Prostate gland (tissue), 2 donors: ENCODE results near the gene CLDN5. TPM values are rescaled to one million over a fixed set of nuclear protein-coding genes. Genes with fewer than 3 reads are reported as not detected.

Experiments
- DNase-seq: peaks from one replicate; pipeline ENCODE4 v3.0.0-alpha.2; 2019; ENCODE audit warnings: low spot score
- H3K27ac ChIP-seq, 2 donors: fragments of 200-600 bp; sonication (generic); 2 replicates each; pipeline ENCODE4 v1.5.1; 2017 to 2019
- H3K27me3 ChIP-seq: fragments of 200-600 bp; sonication (generic); replicated peaks from 2 replicates; pipeline ENCODE4 v1.5.1; 2019; ENCODE audit not compliant: insufficient read depth
- H3K36me3 ChIP-seq, 2 donors: fragments of 200-600 bp; sonication (generic); 1 replicate in 1 of 2; 2 replicates in 1 of 2; pipeline versions ENCODE4 v1.5.1 to v1.8.1; 2017 to 2019
- H3K4me1 ChIP-seq: fragments of 200-600 bp; sonication (generic); replicated peaks from 2 replicates; pipeline ENCODE4 v1.5.1; 2019
- H3K4me3 ChIP-seq, 2 donors: fragments of 200-600 bp; sonication (generic); 2 replicates each; pipeline ENCODE4 v1.5.1; 2017 to 2019
- H3K9me3 ChIP-seq: fragments of 200-600 bp; sonication (generic); 2 replicates; pipeline ENCODE4 v1.5.1; 2017
- POLR2A ChIP-seq: fragments of 450-650 bp; IDR thresholded peaks from one replicate; pipeline ENCODE4 v1.6.1; 2016; ENCODE audit warnings: antibody characterized with exemption, mild to moderate bottlenecking
- POLR2AphosphoS5 ChIP-seq: sonication (generic); formaldehyde crosslinking; IDR thresholded peaks from one replicate; pipeline ENCODE4 v1.6.1; 2017; ENCODE audit warnings: antibody characterized with exemption
- WGBS: methylation state at CpG from one replicate; pipeline ENCODE4 v1.1.5; 2018; 5-methylcytosine and 5-hydroxymethylcytosine counted together
- intact Hi-C: fragments of 100-400 bp; cut with DNase I; formaldehyde crosslinking; loops from one replicate; pipeline ENCODE4 v1.14.2; 2022
- total RNA-seq, 2 donors: library from RNA; depleted of rRNA; stranded (reverse); fragments of >200 nt; gene quantifications; one replicate each; pipeline ENCODE4 v1.1.0, GENCODE V29; 2016
- TF ChIP-seq, protein P1 (sequence below), 4 experiments: fragments of 200-600 bp in 2 of 4; fragments of 450-650 bp in 2 of 4; sonication (generic) in 2 of 4; IDR thresholded peaks; 1 replicate in 3 of 4; 2 replicates in 1 of 4; pipeline ENCODE4 v1.5.1; 2016 to 2019; ENCODE audit warnings: antibody characterized with exemption in 4 of 4, mild to moderate bottlenecking in 2 of 4, moderate library complexity in 2 of 4

CLDN5 gene
- total RNA-seq, 2 donors from 2014 or later, result 31.9 to 46.9 TPM

DNA sequence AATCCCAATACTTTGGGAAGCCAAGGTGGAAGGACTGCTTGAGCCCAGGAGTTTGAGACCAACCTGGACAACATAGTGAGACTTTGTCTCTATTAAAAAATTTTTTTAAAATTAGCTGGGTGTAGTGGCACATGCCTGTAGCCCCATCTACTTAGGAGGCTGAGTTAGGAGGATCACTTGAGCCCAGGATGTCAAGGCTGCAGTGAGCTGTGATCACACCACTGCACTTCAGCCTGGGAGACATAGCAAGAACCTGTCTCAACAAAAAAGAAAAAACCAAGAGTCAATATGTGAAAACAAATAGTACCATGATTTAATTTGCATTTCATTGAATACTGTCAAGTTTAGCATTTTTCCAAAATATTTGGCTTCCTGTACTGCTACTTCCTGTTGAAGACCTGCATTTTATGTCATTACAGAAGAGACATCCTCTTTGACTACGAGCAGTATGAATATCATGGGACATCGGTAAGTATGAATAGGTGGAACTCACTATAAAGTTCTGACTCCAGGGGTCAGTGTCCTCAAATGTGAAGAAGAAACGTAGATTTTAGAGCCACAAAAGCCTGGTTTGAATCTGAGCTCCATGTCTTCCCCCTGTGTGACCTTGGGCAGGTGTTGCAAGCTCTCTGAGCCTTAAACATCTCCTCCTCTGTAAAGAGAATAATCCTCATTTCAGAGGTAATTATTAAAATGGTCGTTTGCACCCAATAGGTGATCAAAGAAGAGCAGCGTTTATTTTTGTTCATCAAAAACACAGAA lies 28.5 kb downstream of the CLDN5 start:
- TF ChIP-seq, protein P1, sequence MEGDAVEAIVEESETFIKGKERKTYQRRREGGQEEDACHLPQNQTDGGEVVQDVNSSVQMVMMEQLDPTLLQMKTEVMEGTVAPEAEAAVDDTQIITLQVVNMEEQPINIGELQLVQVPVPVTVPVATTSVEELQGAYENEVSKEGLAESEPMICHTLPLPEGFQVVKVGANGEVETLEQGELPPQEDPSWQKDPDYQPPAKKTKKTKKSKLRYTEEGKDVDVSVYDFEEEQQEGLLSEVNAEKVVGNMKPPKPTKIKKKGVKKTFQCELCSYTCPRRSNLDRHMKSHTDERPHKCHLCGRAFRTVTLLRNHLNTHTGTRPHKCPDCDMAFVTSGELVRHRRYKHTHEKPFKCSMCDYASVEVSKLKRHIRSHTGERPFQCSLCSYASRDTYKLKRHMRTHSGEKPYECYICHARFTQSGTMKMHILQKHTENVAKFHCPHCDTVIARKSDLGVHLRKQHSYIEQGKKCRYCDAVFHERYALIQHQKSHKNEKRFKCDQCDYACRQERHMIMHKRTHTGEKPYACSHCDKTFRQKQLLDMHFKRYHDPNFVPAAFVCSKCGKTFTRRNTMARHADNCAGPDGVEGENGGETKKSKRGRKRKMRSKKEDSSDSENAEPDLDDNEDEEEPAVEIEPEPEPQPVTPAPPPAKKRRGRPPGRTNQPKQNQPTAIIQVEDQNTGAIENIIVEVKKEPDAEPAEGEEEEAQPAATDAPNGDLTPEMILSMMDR (IDR thresholded peaks at IDR 0.05), result peak in 3 of 4 experiments; percentile 24 to 36 (median 34)
- TF ChIP-seq POLR2A (no peak), POLR2AphosphoS5 (no peak)
- Histone ChIP-seq H3K27me3 (no peaks in the 10 kb centered on the region), H3K9me3 (no peaks in the 10 kb centered on the region), H3K4me3 (no peak overlapping the region), H3K4me1 (no peaks in the 10 kb centered on the region), H3K36me3 (no peaks in the 10 kb centered on the region), H3K27ac (no peak overlapping the region)
- WGBS, result 69% methylated on average over 5 of the region's 5 CpGs
- intact Hi-C loops, result loop anchor here (10.0 kb wide), 1 partner anchor 129 kb away; no protein-coding TSS in a partner anchor
- no peak for DNase-seq

DNA sequence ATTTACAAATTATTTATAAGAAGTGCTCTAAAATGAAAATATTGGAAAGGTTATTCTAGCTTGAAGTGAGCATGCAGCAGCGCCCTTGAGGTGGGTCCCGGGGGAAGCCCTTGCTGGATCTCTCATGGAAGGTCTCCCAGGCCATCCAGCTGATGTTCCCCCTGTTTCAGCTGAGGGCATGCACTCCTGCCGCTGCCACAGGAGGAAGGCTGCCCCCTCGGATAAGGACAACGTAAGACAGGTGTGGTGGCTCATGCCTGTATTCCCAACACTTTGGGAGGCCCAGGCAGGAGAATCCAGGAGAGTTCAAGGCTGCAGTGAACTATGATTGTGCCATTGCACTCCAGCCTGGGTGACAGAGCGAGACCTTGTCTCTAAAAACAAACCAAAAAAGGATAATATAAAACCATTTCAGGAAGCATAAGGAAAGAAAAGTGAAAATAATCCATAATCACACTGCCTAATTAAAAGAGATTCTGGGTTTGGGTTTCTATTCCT lies 29.5 kb downstream of the CLDN5 start:
- 95% methylated on average over 6 of the region's 6 CpGs for WGBS
- Histone ChIP-seq H3K27me3 (no peaks in the 10 kb centered on the region), H3K4me3 (no peak overlapping the region), H3K4me1 (no peaks in the 10 kb centered on the region), H3K27ac (no peak overlapping the region), H3K9me3 (no peaks in the 10 kb centered on the region), H3K36me3 (no peaks in the 10 kb centered on the region)
- no peak for TF ChIP-seq POLR2A
- DNase-seq, result no peak
- intact Hi-C loops, result loop anchor here (10.0 kb wide), 1 partner anchor 130 kb away; no protein-coding TSS in a partner anchor

DNA sequence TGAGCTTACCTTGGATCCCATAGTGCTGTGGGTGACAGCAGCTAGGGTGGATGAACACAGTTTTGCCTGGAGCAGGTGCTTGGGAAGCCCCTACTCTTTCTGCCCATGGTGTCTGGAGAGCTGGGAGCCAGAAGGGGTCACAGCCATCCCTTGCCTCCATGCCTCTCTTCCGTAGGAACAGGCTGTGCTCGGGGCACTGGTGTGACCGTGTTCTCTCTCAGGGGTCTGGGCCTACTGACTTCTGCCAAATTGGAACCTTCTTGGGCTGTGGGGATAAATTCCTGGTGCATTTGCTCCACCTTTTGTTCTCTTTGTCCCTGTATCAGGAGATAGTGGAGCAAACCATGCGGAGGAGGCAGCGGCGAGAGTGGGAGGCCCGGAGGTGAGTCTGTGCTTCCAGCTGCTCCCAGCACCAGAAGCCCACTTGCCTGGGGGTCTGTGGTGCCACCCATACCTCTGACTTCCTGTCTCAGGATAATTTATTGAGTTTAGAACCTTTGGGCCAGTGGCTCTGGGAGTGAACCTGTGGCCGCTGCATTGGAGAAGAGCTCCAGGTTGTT lies 30.1 kb downstream of the CLDN5 start:
- Histone ChIP-seq H3K4me3 (no peak overlapping the region), H3K27ac (no peak overlapping the region), H3K4me1 (no peaks in the 10 kb centered on the region), H3K27me3 (no peaks in the 10 kb centered on the region), H3K36me3 (no peaks in the 10 kb centered on the region), H3K9me3 (no peaks in the 10 kb centered on the region)
- TF ChIP-seq POLR2AphosphoS5 (no peak), POLR2A (no peak)
- TF ChIP-seq, protein P1 (IDR thresholded peaks at IDR 0.05), result no peak
- 95% methylated on average over 8 of the region's 8 CpGs for WGBS
- no peak for DNase-seq
- intact Hi-C loops, result loop anchor here (10.0 kb wide), 1 partner anchor 131 kb away; no protein-coding TSS in a partner anchor

DNA sequence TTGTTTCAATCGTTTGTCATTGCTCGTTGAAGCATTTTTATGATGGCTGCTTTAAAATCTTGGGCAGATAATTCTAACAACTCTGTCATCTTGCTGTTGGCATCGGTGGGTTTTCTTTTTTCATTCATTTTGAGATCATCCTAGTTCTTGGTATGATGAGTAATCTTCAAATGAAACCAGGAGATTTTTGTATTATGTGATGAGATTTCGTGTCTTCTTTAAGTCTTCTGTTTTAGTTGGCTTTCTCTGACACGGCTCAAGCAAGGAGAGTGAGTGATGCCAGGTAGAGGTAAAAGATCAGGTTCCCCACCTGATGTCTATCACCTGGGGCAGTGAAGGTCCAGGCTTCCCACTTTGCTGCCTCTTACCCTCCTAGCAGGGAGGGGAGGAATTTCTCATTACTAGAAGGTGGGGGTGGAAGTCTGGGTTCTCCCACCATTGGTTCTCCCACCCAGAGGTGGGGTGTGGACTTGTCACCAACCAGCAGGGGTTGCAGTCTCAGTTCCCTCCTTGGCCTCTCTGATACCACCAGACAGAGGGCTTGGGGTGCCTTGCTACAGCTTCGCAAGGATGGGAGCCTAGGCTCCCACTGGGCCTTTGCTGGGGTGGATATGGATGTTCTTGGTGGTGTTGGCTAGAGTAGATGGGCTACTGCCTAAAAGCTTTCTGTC lies 31.6 kb downstream of the CLDN5 start:
- 89% methylated on average over 6 of the region's 6 CpGs for WGBS
- intact Hi-C loops, result loop anchor here (10.0 kb wide), 1 partner anchor 132 kb away; no protein-coding TSS in a partner anchor

More for the DNA sequence above, 31.6 kb downstream of the CLDN5 start:
- H3K4me1 ChIP-seq, result no peaks in the 10 kb centered on the region
- no peaks in the 10 kb centered on the region for H3K9me3 ChIP-seq
- H3K36me3 ChIP-seq, result no peaks in the 10 kb centered on the region
- DNase-seq, result no peak
- H3K27ac ChIP-seq, result no peak overlapping the region
- H3K4me3 ChIP-seq, result no peak overlapping the region
- H3K27me3 ChIP-seq, result no peaks in the 10 kb centered on the region
- TF ChIP-seq POLR2AphosphoS5, result no peak
- TF ChIP-seq, protein P1 (IDR thresholded peaks at IDR 0.05), result no peak
- TF ChIP-seq POLR2A, result no peak
